GM23338 (cell line): ENCODE results near the gene UGT1A7. TPM values are rescaled to one million over a fixed set of nuclear protein-coding genes. Genes with fewer than 3 reads are reported as not detected.
"Not testable (repeated sequence)": the region's sequence is repeated elsewhere in the genome, so short reads cannot be mapped to it uniquely, and the experiment has no call there.

Experiments
- ATAC-seq: fragments of 200-7000 bp; cut with Tn5 transposase; 3 replicates; pipeline ENCODE4 v1.9.1; 2020
- DNase-seq: peaks from one replicate; pipeline ENCODE4 v3.0.0-alpha.2; 2015; ENCODE audit warnings: low spot score
- H2AFZ ChIP-seq: fragments of 200-600 bp; sonication (generic); 2 replicates; pipeline ENCODE4 v1.8.0; 2016; ENCODE audit warnings: antibody characterized with exemption, mild to moderate bottlenecking, moderate library complexity
- H3F3A ChIP-seq: fragments of 200-600 bp; sonication (generic); replicated peaks from 2 replicates; pipeline ENCODE4 v1.8.0; 2017; ENCODE audit warnings: antibody characterized with exemption, mixed run types, low read depth
- H3K27ac ChIP-seq: fragments of 200-600 bp; sonication (generic); 2 replicates; pipeline ENCODE4 v1.6.1; 2016; ENCODE audit warnings: low read depth
- H3K27me3 ChIP-seq: fragments of 200-600 bp; sonication (generic); 2 replicates; pipeline ENCODE4 v1.8.0; 2016; ENCODE audit warnings: mild to moderate bottlenecking, mixed run types, moderate library complexity; ENCODE audit not compliant: insufficient read depth
- H3K36me3 ChIP-seq: fragments of 200-600 bp; sonication (generic); 2 replicates; pipeline ENCODE4 v1.8.0; 2016; ENCODE audit warnings: mild to moderate bottlenecking; ENCODE audit not compliant: insufficient read depth
- H3K4me1 ChIP-seq: fragments of 200-600 bp; sonication (generic); 2 replicates; pipeline ENCODE4 v1.8.0; 2016; ENCODE audit warnings: mild to moderate bottlenecking, moderate library complexity; ENCODE audit not compliant: insufficient read depth
- H3K4me2 ChIP-seq: fragments of 200-600 bp; sonication (generic); 2 replicates; pipeline ENCODE4 v1.7.1; 2017; ENCODE audit warnings: mixed run types
- H3K4me3 ChIP-seq: fragments of 200-600 bp; sonication (generic); 2 replicates; pipeline ENCODE4 v1.6.1; 2016; ENCODE audit warnings: mixed run types
- H3K79me2 ChIP-seq: fragments of 200-600 bp; sonication (generic); replicated peaks from 2 replicates; pipeline ENCODE4 v1.8.0; 2017; ENCODE audit warnings: mild to moderate bottlenecking; ENCODE audit not compliant: insufficient read depth
- H3K9me2 ChIP-seq: fragments of 200-600 bp; sonication (generic); 2 replicates; pipeline ENCODE4 v1.8.0; 2017; ENCODE audit not compliant: insufficient read depth
- H4K20me1 ChIP-seq: fragments of 200-600 bp; sonication (generic); replicated peaks from 2 replicates; pipeline ENCODE4 v1.8.0; 2017; ENCODE audit warnings: mild to moderate bottlenecking; ENCODE audit not compliant: insufficient read depth
- H3K27ac Mint-ChIP-seq: 2 replicates; pipeline ENCODE4 v1.8.0; 2020; ENCODE audit warnings: inconsistent platforms, mild to moderate bottlenecking, moderate library complexity, mixed read lengths
- H3K27me3 Mint-ChIP-seq: 3 replicates; pipeline ENCODE4 v1.8.0; 2022; ENCODE audit warnings: low read depth, mild to moderate bottlenecking, moderate library complexity, mixed read lengths, inconsistent platforms; ENCODE audit not compliant: insufficient read depth, poor library complexity
- H3K36me3 Mint-ChIP-seq: 3 replicates; pipeline ENCODE4 v1.8.0; 2021; ENCODE audit warnings: low read depth, mild to moderate bottlenecking, inconsistent platforms, moderate library complexity, mixed read lengths
- H3K4me1 Mint-ChIP-seq: 3 replicates; pipeline ENCODE4 v1.8.0; 2020; ENCODE audit warnings: mild to moderate bottlenecking, inconsistent platforms, mixed read lengths
- H3K4me3 Mint-ChIP-seq: 3 replicates; pipeline ENCODE4 v1.8.0; 2021; ENCODE audit warnings: moderate library complexity, mild to moderate bottlenecking, inconsistent platforms, mixed read lengths
- H3K9me3 Mint-ChIP-seq: 3 replicates; pipeline ENCODE4 v1.8.0; 2020; ENCODE audit warnings: moderate library complexity, mild to moderate bottlenecking, inconsistent platforms, mixed read lengths
- CREB1 ChIP-seq: fragments of 250-450 bp; sonication (Bioruptor Pico); IDR thresholded peaks from 2 replicates; pipeline ENCODE4 v1.5.0; 2020; ENCODE audit warnings: low read depth, mild to moderate bottlenecking, moderate library complexity
- ZNF331 ChIP-seq: fragments of 250-450 bp; sonication (Bioruptor Pico); IDR thresholded peaks from 2 replicates; pipeline ENCODE4 v1.5.0; 2020; ENCODE audit warnings: low read depth, mild to moderate bottlenecking, moderate library complexity
- ZNF462 ChIP-seq: fragments of 250-450 bp; sonication (Bioruptor Pico); IDR thresholded peaks from 2 replicates; pipeline ENCODE4 v1.5.0; 2020; ENCODE audit warnings: mild to moderate bottlenecking, moderate library complexity
- polyA plus RNA-seq: library from polyadenylated mRNA; unstranded; fragments of >200 nt; fragmentation: Nextera tagmentation; extraction: Ambion mirVana; gene quantifications from 2 replicates; pipeline ENCODE4 v1.2.1, GENCODE V29; 2016
- total RNA-seq: library from RNA; depleted of rRNA; stranded (reverse); fragments of >200 nt; shearing (Covaris generic); gene quantifications from 2 replicates; pipeline ENCODE4 v1.2.3, GENCODE V29; 2014

The UGT1A7 gene
- total and polyA plus RNA-seq, 2 experiments from 2014 or later = not detected

GRCh38 chr2:233745073-233745755 lies 63.5 kb downstream of the UGT1A7 start (continued):
- TF ChIP-seq ZNF462 (CRISPR knock-in tag) = no peak
- TF ChIP-seq CREB1 (CRISPR knock-in tag) = no peak
- TF ChIP-seq ZNF331 (CRISPR knock-in tag) = no peak

- not testable (repeated sequence) for H4K20me1 ChIP-seq, H3K4me1 Mint-ChIP-seq, H3K36me3 ChIP-seq, H3K27ac Mint-ChIP-seq, DNase-seq, H3K27me3 ChIP-seq, ATAC-seq, H3K4me3 ChIP-seq, H3K4me1 ChIP-seq, H3K79me2 ChIP-seq, H3F3A ChIP-seq, H3K9me2 ChIP-seq, H2AFZ ChIP-seq, H3K4me2 ChIP-seq, H3K27ac ChIP-seq, H3K27me3 Mint-ChIP-seq, H3K4me3 Mint-ChIP-seq
- H3K9me3 Mint-ChIP-seq = peaks cover 41% of the 10 kb centered on the region
- H3K36me3 Mint-ChIP-seq = peaks cover 12% of the 10 kb centered on the region
Measured at GRCh38 chr2:233745838-233746237, 64.1 kb downstream of the UGT1A7 start.
